GM12865 (cell line): ENCODE measurements around the gene EXOSC7.

ENCODE experiments used
- DNase-seq: peaks from one replicate; pipeline ENCODE4 v3.0.0; 2010; ENCODE audit warnings: low read depth
- H3K4me3 ChIP-seq: 2 replicates; pipeline ENCODE4 v1.5.1; 2011; ENCODE audit warnings: mild to moderate bottlenecking, low read depth, low read length, control low read depth
- CTCF ChIP-seq: IDR thresholded peaks from 2 replicates; pipeline ENCODE4 v1.5.1; 2011; ENCODE audit warnings: low read length, control low read depth, low read depth, inconsistent platforms; ENCODE audit not compliant: insufficient read depth; ENCODE audit errors: missing control alignments

Gene EXOSC7

DNA sequence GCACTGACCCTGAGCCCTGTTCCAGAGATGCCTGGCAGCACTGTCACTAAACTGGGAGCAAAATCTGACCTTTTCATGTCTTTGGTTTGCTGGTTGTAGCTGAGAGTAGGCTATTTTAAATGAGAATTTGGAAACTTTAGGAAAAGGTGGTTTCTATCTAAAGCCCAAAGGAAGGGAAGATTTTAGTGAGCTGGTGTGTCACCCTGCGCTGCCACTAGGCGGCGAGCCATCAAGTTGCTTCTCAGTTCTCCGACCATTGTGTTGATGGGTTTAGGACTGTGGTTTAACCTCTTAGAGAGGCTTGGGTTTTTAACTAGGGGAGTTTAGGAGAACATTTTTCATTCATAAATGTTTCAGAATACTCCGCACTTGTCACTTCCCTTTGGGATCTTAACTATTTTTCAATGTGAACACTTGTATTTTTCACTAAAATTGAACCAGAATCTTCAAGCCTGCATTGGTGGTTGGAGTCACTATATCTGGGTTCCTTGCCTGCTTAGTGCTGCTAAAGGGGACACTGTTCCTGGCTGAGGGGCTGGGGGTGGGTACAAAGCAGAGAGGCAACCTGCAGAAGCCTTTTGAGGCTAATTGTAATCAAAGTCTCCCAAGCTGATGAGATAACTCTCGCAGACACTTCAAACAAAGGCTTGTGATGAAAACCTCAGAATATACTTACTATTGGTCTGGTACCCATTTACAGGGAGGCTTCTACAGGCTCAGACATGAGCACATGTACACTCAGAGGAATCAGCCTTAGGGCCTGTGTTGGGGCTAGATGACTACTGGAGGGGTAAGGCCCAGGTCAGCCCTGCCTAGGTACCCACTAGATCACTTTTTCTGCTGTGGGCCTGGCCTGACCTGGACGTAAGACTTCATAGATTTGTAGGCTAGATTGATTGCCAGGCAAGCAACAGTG lies 16.8 kb downstream of the EXOSC7 start:
- no peak overlapping the region for H3K4me3 ChIP-seq
- peak; percentile 78 for TF ChIP-seq CTCF
- DNase-seq = no peak

- no peak overlapping the region for H3K4me3 ChIP-seq
- DNase-seq = no peak
- TF ChIP-seq CTCF = no peak
Observed at GRCh38 chr3:44993471-44994205, 17.6 kb downstream of the EXOSC7 start.

- no peak for DNase-seq
- H3K4me3 ChIP-seq = no peak overlapping the region
- no peak for TF ChIP-seq CTCF
Observed at GRCh38 chr3:44995142-44995770, 19.2 kb downstream of the EXOSC7 start.

DNA sequence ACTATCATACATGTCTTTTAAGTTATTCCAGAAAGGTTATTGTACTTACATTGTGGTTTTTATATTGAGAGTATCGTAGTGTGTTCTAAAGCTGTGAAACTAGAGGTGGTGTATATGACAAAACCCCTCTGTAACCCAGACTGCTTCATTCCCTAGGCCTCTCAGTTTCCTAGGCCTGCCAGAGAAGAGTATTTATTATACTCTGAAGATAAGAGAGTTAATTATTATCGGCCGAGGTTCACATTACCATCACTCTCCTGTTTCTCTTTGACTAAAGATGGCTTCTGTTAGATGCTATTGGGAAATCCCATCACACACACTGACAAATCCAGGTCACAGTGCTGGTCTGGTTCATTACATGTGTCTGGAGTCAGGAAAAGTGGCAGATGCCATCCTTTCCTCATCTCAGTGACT lies 20.5 kb downstream of the EXOSC7 start:
- no peak for DNase-seq
- H3K4me3 ChIP-seq = no peak overlapping the region
- no peak for TF ChIP-seq CTCF

DNA sequence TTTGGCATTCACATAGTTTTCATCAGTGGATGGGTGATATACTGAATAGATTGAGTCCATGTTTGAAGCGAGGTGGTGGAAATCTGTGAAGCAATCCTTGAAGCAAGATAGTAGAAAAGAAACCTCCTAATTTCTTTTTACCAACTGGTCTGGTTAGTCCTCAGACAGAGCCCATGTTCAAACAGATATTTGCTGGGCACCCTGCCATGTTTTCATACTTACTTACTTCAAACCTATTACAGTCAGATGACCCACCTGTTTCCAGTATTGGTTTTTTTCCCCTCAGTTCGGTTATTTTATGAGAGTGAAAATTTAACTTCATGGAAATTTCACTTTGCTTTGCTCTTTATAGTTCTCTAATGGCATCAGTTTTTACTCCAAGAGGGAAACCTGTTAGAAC lies 23.7 kb downstream of the EXOSC7 start:
- H3K4me3 ChIP-seq = no peak overlapping the region
- TF ChIP-seq CTCF = no peak
- no peak for DNase-seq

GRCh38 chr3:45000823-45001222 lies 24.8 kb downstream of the EXOSC7 start:
- no peak overlapping the region for H3K4me3 ChIP-seq
- TF ChIP-seq CTCF = no peak
- DNase-seq = no peak
